ENCODE results near the gene LYSMD3.

LYSMD3 gene

DNA sequence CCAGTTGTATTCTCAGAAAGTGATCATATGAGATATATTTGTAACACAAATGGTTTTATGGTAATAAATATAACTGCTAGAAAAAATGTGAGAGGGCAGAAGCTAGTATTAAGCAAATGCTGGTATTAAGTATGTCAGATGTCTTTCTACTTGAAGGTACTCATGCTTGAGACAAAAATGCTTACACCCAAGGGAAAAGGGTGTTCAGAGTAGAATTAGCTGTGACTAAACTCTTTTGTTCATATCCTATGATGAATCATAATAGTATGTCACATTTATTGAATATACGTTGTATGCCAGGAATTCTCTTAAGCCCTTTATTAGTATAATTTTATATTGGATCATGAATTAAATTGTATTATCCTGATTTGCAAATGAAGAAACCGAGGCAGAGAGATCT lies 31.4 kb upstream of the LYSMD3 start:
- no peak overlapping the region for H3K27ac ChIP-seq
- no peak overlapping the region for H3K9ac ChIP-seq
- no peaks in the 10 kb centered on the region for H3K36me3 ChIP-seq (ENCODE audit: insufficient read depth)
- TF ChIP-seq, protein P1, sequence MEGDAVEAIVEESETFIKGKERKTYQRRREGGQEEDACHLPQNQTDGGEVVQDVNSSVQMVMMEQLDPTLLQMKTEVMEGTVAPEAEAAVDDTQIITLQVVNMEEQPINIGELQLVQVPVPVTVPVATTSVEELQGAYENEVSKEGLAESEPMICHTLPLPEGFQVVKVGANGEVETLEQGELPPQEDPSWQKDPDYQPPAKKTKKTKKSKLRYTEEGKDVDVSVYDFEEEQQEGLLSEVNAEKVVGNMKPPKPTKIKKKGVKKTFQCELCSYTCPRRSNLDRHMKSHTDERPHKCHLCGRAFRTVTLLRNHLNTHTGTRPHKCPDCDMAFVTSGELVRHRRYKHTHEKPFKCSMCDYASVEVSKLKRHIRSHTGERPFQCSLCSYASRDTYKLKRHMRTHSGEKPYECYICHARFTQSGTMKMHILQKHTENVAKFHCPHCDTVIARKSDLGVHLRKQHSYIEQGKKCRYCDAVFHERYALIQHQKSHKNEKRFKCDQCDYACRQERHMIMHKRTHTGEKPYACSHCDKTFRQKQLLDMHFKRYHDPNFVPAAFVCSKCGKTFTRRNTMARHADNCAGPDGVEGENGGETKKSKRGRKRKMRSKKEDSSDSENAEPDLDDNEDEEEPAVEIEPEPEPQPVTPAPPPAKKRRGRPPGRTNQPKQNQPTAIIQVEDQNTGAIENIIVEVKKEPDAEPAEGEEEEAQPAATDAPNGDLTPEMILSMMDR (conservative IDR thresholded peaks at IDR 0.05; ENCODE audit: low read depth, low read length): no peak
- no peaks in the 10 kb centered on the region for H3K27me3 ChIP-seq (ENCODE audit: insufficient read depth, low read depth)
- no peaks in the 10 kb centered on the region for H3K79me2 ChIP-seq (ENCODE audit: insufficient read depth, low read depth)
- H2AFZ ChIP-seq (ENCODE audit: low read depth): no peak overlapping the region
- no peaks in the 10 kb centered on the region for H3K4me1 ChIP-seq (ENCODE audit: low read depth, poor library complexity, severe bottlenecking)
- no peak overlapping the region for H3K4me2 ChIP-seq
- H3K4me3 ChIP-seq (IDR thresholded peaks at IDR 0.05; ENCODE audit: insufficient read depth, low read depth, low read length): no peak overlapping the region
- no peaks in the 10 kb centered on the region for H4K20me1 ChIP-seq (ENCODE audit: insufficient read depth)

DNA sequence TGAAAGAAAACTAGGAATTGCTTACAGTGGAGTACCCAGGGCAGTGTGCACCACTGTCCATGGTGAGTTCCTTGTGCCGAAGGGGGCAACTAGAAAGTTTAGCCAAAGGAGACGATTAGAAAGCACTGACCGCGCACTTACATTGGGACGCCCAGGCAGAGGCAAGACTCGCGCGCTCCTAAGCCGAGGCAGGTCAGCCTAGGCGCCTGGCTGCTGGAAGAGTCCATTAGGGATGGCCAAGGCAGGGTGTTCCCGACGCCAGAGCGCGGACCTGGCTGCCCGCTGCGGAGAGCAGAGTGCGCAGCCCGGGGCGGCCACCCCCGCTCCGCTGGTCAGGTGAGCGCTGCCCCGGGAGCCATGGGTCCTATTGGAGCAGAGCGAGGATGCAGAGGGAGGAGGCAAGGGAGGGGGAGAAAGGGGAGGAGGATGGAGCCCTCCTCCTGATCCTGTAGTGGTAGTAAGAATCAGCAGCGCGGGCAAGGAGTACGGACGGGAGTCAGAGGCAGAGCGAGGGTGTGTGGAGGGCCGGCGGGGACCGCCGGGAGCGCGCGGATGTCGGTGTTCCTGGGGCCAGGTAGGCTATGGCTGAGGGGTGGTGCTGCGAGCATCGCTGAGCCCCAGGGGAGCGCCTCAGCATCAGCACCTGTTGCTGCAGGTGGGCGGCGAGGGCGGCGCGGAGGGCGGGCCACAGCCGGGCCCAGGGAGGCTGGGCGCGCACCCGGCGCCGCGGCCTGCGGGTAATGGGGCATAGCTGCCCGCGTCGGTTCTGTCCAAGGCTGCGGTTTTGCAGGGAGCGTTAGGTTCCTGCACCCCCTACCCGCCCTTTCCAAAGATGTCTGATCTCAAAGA lies 29.2 kb upstream of the LYSMD3 start, which contains the start of gene ADGRV1:
ADGRV1 (plus strand) TSS at position 454 of the 849 bp plus-strand sequence; CDS start at position 553, 99 bp downstream.
- Histone ChIP-seq H3K79me2 (ENCODE audit: insufficient read depth, low read depth) (no peaks in the 10 kb centered on the region), H3K9ac (no peak within 1 kb of the TSS), H3K4me3 (IDR thresholded peaks at IDR 0.05; ENCODE audit: insufficient read depth, low read depth, low read length) (no peak within 1 kb of the TSS), H4K20me1 (ENCODE audit: insufficient read depth) (no peaks in the 10 kb centered on the region), H3K4me2 (no peak within 1 kb of the TSS), H3K27ac (no peak within 1 kb of the TSS), H3K27me3 (ENCODE audit: insufficient read depth, low read depth) (no peaks in the 10 kb centered on the region), H3K36me3 (ENCODE audit: insufficient read depth) (no peaks in the 10 kb centered on the region), H2AFZ (ENCODE audit: low read depth) (no peak within 1 kb of the TSS), H3K4me1 (ENCODE audit: low read depth, poor library complexity, severe bottlenecking) (no peaks in the 10 kb centered on the region)
- TF ChIP-seq, protein P1 (conservative IDR thresholded peaks at IDR 0.05; ENCODE audit: low read depth, low read length): no peak

GRCh38 chr5:90557871-90558270 lies 28.5 kb upstream of the LYSMD3 start:
- no peaks in the 10 kb centered on the region for H3K36me3 ChIP-seq (ENCODE audit: insufficient read depth)
- H2AFZ ChIP-seq (ENCODE audit: low read depth): no peak overlapping the region
- TF ChIP-seq, protein P1 (conservative IDR thresholded peaks at IDR 0.05; ENCODE audit: low read depth, low read length): no peak
- H3K27me3 ChIP-seq (ENCODE audit: insufficient read depth, low read depth): no peaks in the 10 kb centered on the region
- no peaks in the 10 kb centered on the region for H4K20me1 ChIP-seq (ENCODE audit: insufficient read depth)
- no peaks in the 10 kb centered on the region for H3K79me2 ChIP-seq (ENCODE audit: insufficient read depth, low read depth)
- H3K4me1 ChIP-seq (ENCODE audit: low read depth, poor library complexity, severe bottlenecking): no peaks in the 10 kb centered on the region
- no peak overlapping the region for H3K4me3 ChIP-seq (IDR thresholded peaks at IDR 0.05; ENCODE audit: insufficient read depth, low read depth, low read length)
- H3K9ac ChIP-seq: no peak overlapping the region
- no peak overlapping the region for H3K4me2 ChIP-seq
- no peak overlapping the region for H3K27ac ChIP-seq

GRCh38 chr5:90557391-90557790 lies 28.0 kb upstream of the LYSMD3 start:
- H3K9ac ChIP-seq: no peak overlapping the region
- H3K27ac ChIP-seq: no peak overlapping the region
- H3K79me2 ChIP-seq (ENCODE audit: insufficient read depth, low read depth): no peaks in the 10 kb centered on the region
- H3K4me1 ChIP-seq (ENCODE audit: low read depth, poor library complexity, severe bottlenecking): no peaks in the 10 kb centered on the region
- TF ChIP-seq, protein P1 (conservative IDR thresholded peaks at IDR 0.05; ENCODE audit: low read depth, low read length): no peak
- H3K4me2 ChIP-seq: no peak overlapping the region
- no peak overlapping the region for H2AFZ ChIP-seq (ENCODE audit: low read depth)
- H3K4me3 ChIP-seq (IDR thresholded peaks at IDR 0.05; ENCODE audit: insufficient read depth, low read depth, low read length): no peak overlapping the region
- H3K36me3 ChIP-seq (ENCODE audit: insufficient read depth): no peaks in the 10 kb centered on the region
- no peaks in the 10 kb centered on the region for H4K20me1 ChIP-seq (ENCODE audit: insufficient read depth)
- H3K27me3 ChIP-seq (ENCODE audit: insufficient read depth, low read depth): no peaks in the 10 kb centered on the region
